ENCODE measurements around the gene FAF2. TPM values are rescaled to one million over a fixed set of nuclear protein-coding genes. Genes with fewer than 3 reads are reported as not detected.
A peak's percentile ranks its signal among the peaks of the same experiment; 100 is the strongest.

Gene FAF2
- total and polyA plus RNA-seq, 2 donors = 17.7 to 22.4 TPM

DNA sequence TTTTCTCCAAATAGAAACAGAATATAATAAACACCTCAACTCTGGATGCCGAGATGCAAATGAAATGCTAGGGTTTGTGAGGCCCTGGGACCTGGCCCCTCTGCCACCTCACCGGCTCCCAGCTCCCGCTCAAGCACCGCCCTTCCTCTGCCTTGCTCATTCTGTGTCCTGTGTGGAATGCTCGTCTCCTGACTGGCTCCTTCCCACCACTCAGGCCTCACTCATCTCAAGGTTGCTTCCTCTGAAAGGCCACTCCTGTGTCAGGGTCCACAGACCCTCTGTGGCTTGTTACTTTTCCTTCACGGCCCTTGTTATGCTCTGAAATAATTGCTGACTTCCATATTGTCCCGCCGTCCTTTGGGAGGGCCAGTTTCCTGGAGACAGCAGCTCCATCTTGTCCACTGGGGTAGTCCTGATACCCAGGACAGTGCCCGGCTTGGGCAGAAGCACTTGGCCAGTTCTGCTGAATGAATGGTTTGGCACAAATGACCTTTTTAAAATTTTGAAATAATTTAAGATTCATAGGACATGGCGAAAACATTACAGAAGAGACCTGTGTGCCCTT lies 73.6 kb downstream of the FAF2 start:
- no peaks in the 10 kb centered on the region for H3K27me3 ChIP-seq (ENCODE audit: control insufficient read depth in 2 of 2, insufficient read depth in 1 of 2, low read length in 1 of 2)
- 93% methylated on average over 10 of the region's 10 CpGs for WGBS
- H3K36me3 ChIP-seq (ENCODE audit: control insufficient read depth in 2 of 2, insufficient read depth in 2 of 2, low read length in 1 of 2) = peaks cover 7 to 10% of the 10 kb centered on the region in 2 donors
- H3K4me3 ChIP-seq (ENCODE audit: low read length in 2 of 2) = no peak overlapping the region
- no peak for DNase-seq (ENCODE audit: low read depth in 6 of 9, low spot score in 9 of 9)
- no peaks in the 10 kb centered on the region for H3K4me1 ChIP-seq (ENCODE audit: control insufficient read depth in 2 of 2, insufficient read depth in 2 of 2, low read length in 2 of 2)
- no peaks in the 10 kb centered on the region for H3K9me3 ChIP-seq (ENCODE audit: control insufficient read depth in 2 of 2, insufficient read depth in 1 of 2, low read length in 1 of 2)
- no peak overlapping the region for H3K27ac ChIP-seq (ENCODE audit: low read depth in 1 of 2, low read length in 1 of 2)

DNA sequence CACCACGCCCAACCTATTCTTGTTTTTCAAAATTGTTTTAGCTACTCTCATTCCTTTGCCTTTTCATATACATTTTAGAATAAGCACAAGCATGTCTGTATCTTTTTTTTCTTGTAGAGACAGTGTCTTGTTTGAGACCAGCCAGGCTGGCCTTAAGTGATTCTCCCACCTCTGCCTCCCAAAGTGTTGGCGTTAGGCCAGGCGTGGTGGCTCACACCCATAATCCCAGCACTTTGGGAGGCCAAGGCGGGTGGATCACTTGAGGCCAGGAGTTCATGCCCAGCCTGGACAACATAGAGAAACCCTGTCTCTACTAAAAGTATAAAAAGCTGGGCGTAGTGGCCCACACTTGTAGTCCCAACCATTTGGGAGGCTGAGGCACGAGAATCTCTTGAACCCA lies 76.0 kb downstream of the FAF2 start:
- Histone ChIP-seq H3K4me3 (ENCODE audit: low read length in 2 of 2) (no peak overlapping the region), H3K9me3 (ENCODE audit: control insufficient read depth in 2 of 2, insufficient read depth in 1 of 2, low read length in 1 of 2) (no peaks in the 10 kb centered on the region), H3K27ac (ENCODE audit: low read depth in 1 of 2, low read length in 1 of 2) (no peak overlapping the region), H3K4me1 (ENCODE audit: control insufficient read depth in 2 of 2, insufficient read depth in 2 of 2, low read length in 2 of 2) (peaks cover 2 to 19% of the 10 kb centered on the region in 2 donors), H3K27me3 (ENCODE audit: control insufficient read depth in 2 of 2, insufficient read depth in 1 of 2, low read length in 1 of 2) (no peaks in the 10 kb centered on the region), H3K36me3 (ENCODE audit: control insufficient read depth in 2 of 2, insufficient read depth in 2 of 2, low read length in 1 of 2) (peaks cover 27 to 33% of the 10 kb centered on the region in 2 donors)
- no peak for DNase-seq (ENCODE audit: low read depth in 6 of 9, low spot score in 9 of 9)
- 98% methylated on average over 6 of the region's 6 CpGs for WGBS

DNA sequence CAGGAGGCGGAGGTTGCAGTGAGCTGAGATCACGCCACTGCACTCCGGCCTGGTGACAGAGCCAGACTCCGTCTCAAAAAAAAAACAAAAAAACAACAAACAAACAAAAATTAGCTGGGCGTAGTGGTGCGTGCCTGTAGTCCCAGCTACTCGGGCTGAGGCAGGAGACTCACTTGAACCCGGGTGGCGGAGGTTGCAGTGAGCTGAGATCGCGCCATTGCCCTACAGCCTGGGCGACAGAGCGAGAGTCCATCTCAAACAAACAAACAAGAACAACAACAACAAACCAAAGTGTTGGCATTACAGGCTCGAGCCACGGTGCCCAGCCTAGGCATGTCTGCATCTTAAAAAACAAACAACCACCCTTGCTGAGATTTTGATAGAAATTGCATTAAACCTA lies 76.8 kb downstream of the FAF2 start:
- Histone ChIP-seq H3K27me3 (ENCODE audit: control insufficient read depth in 2 of 2, insufficient read depth in 1 of 2, low read length in 1 of 2) (no peaks in the 10 kb centered on the region), H3K36me3 (ENCODE audit: control insufficient read depth in 2 of 2, insufficient read depth in 2 of 2, low read length in 1 of 2) (peaks cover 35 to 41% of the 10 kb centered on the region in 2 donors), H3K4me3 (ENCODE audit: low read length in 2 of 2) (no peak overlapping the region), H3K9me3 (ENCODE audit: control insufficient read depth in 2 of 2, insufficient read depth in 1 of 2, low read length in 1 of 2) (peaks cover 0 to 7% of the 10 kb centered on the region in 2 donors), H3K27ac (ENCODE audit: low read depth in 1 of 2, low read length in 1 of 2) (no peak overlapping the region), H3K4me1 (ENCODE audit: control insufficient read depth in 2 of 2, insufficient read depth in 2 of 2, low read length in 2 of 2) (peaks cover 4 to 27% of the 10 kb centered on the region in 2 donors)
- no peak for DNase-seq (ENCODE audit: low read depth in 6 of 9, low spot score in 9 of 9)
- 95% methylated on average over 15 of the region's 15 CpGs for WGBS

DNA sequence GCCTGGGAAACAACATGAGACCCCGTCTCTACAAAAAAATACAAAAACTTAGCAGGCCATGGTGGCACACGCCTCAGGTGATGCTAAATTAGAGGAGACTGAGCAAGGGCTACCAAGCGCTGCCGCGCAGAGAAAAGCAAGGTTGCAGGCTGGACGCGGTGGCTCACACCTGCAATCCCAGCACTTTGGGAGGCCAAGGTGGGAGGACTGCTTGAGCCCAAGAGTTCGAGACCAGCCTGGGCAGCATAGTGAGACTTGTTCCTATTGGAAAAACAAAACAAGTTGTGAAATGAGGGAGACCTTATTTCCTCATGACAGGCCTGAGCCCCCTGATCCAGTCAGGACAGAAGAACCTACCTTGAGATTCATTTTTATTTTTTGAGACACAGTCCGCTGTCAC lies 77.5 kb downstream of the FAF2 start:
- WGBS = 94% methylated on average over 9 of the region's 9 CpGs
- DNase-seq (ENCODE audit: low read depth in 6 of 9, low spot score in 9 of 9) = no peak
- H3K36me3 ChIP-seq (ENCODE audit: control insufficient read depth in 2 of 2, insufficient read depth in 2 of 2, low read length in 1 of 2) = peaks cover 41 to 45% of the 10 kb centered on the region in 2 donors
- H3K4me3 ChIP-seq (ENCODE audit: low read length in 2 of 2) = no peak overlapping the region
- H3K27ac ChIP-seq (ENCODE audit: low read depth in 1 of 2, low read length in 1 of 2) = no peak overlapping the region
- peaks cover 4 to 31% of the 10 kb centered on the region in 2 donors for H3K4me1 ChIP-seq (ENCODE audit: control insufficient read depth in 2 of 2, insufficient read depth in 2 of 2, low read length in 2 of 2)
- H3K27me3 ChIP-seq (ENCODE audit: control insufficient read depth in 2 of 2, insufficient read depth in 1 of 2, low read length in 1 of 2) = no peaks in the 10 kb centered on the region
- peaks cover 2 to 14% of the 10 kb centered on the region in 2 donors for H3K9me3 ChIP-seq (ENCODE audit: control insufficient read depth in 2 of 2, insufficient read depth in 1 of 2, low read length in 1 of 2)

DNA sequence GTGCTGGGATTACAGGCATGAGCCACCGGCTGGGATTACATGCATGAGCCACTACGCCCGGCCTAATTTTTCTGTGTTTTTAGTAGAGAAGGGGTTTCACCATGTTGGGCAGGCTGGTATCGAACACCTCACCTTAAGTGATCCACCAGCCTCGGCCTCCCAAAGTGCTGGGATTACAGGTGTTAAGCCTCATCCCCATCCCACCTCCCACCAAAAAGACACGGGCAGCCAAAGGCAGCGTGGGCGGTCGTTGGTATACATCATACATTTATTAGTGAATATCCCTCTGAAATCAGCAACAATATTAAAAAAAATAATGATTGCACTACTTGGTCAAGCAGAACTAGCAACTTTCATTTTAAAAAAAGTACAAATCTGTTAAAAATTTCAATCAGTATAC lies 78.3 kb downstream of the FAF2 start:
- no peak for DNase-seq (ENCODE audit: low read depth in 6 of 9, low spot score in 9 of 9)
- Histone ChIP-seq H3K36me3 (ENCODE audit: control insufficient read depth in 2 of 2, insufficient read depth in 2 of 2, low read length in 1 of 2) (peaks cover 49 to 52% of the 10 kb centered on the region in 2 donors), H3K9me3 (ENCODE audit: control insufficient read depth in 2 of 2, insufficient read depth in 1 of 2, low read length in 1 of 2) (peaks cover 6 to 22% of the 10 kb centered on the region in 2 donors), H3K4me1 (ENCODE audit: control insufficient read depth in 2 of 2, insufficient read depth in 2 of 2, low read length in 2 of 2) (peaks cover 8 to 39% of the 10 kb centered on the region in 2 donors), H3K27ac (ENCODE audit: low read depth in 1 of 2, low read length in 1 of 2) (no peak overlapping the region), H3K4me3 (ENCODE audit: low read length in 2 of 2) (no peak overlapping the region), H3K27me3 (ENCODE audit: control insufficient read depth in 2 of 2, insufficient read depth in 1 of 2, low read length in 1 of 2) (no peaks in the 10 kb centered on the region)
- WGBS = 98% methylated on average over 9 of the region's 9 CpGs

DNA sequence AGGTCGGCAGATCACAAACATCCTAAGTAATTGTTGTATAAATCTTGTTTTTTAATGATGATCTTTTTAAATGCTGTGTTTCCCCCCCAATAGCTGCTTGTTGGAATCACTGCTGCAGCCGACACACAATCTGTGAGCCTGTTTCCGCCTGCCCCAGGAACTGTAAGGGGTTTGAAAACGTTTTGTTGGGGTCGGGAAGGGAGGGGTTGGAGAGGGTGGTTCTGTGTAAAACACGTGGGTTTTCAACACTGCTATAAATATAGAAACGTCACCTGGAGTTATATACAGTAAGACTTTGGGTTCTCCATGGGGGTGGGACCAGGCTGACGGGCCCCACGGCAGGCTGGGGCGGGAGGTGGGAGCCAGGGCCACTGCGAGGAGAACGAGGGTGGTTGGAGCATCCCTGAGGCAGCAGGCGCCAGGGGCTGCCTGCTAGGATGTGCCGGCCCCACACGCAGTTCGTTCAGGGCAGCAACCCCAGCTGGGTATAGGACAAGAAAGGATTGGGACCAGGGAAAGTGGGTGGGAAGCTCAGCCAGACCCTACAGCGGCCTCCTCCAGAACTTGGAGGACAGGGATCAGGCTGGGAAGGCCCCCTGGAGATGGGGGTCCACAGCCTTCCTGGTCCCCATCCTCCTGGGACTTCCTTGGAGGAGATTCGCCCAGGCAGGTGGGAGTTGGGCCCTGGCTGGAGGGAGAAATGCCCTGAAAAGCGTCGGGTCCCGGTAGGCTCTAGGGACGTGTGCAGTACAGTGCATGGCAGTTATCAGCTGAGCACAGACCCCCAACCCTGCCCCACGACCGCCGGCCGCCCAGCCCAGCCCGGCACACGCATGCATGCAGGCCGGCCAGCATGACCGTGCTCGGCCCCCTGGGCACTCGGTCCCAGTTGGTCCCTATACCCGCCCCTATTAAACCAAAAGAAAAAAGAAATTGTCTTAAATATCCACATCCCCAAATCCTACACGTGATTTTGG lies 79.3 kb downstream of the FAF2 start:
- 91% methylated on average over 34 of the region's 34 CpGs for WGBS

DNA sequence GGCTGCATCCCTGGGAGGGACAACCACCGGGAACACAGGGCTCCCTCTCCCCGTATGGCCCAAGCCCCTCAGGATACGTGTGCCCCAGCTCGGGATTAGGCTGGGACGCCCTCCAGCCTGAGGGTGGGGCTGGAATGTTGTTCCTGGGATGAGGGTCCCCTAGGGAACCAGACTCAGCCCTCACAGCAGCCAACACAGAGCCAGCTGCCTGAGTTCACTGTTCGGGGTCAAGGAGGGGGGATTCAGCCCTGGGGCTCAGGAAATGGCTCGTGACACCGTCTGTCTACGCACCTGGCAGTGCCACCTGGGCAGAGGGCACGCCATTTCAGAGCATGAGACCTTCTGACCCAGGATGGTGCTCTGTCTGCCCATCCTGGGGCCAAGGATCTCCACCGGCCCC lies 80.1 kb downstream of the FAF2 start:
- Histone ChIP-seq H3K27ac (ENCODE audit: low read depth in 1 of 2, low read length in 1 of 2) (peak overlapping the region; percentile 19 to 60), H3K36me3 (ENCODE audit: control insufficient read depth in 2 of 2, insufficient read depth in 2 of 2, low read length in 1 of 2) (peaks cover 62 to 66% of the 10 kb centered on the region in 2 donors), H3K4me1 (ENCODE audit: control insufficient read depth in 2 of 2, insufficient read depth in 2 of 2, low read length in 2 of 2) (peaks cover 21 to 58% of the 10 kb centered on the region in 2 donors), H3K27me3 (ENCODE audit: control insufficient read depth in 2 of 2, insufficient read depth in 1 of 2, low read length in 1 of 2) (no peaks in the 10 kb centered on the region), H3K4me3 (ENCODE audit: low read length in 2 of 2) (no peak overlapping the region), H3K9me3 (ENCODE audit: control insufficient read depth in 2 of 2, insufficient read depth in 1 of 2, low read length in 1 of 2) (peaks cover 8 to 26% of the 10 kb centered on the region in 2 donors)
- 94% methylated on average over 11 of the region's 11 CpGs for WGBS
- peak in 1 of 9 donors; percentile 21 for DNase-seq (ENCODE audit: low read depth in 6 of 9, low spot score in 9 of 9)

More for the DNA sequence above, 79.3 kb downstream of the FAF2 start:
- Histone ChIP-seq H3K27ac (ENCODE audit: low read depth in 1 of 2, low read length in 1 of 2) (peak overlapping the region in 1 of 2 donors; percentile 37), H3K27me3 (ENCODE audit: control insufficient read depth in 2 of 2, insufficient read depth in 1 of 2, low read length in 1 of 2) (no peaks in the 10 kb centered on the region), H3K9me3 (ENCODE audit: control insufficient read depth in 2 of 2, insufficient read depth in 1 of 2, low read length in 1 of 2) (peaks cover 8 to 26% of the 10 kb centered on the region in 2 donors), H3K4me3 (ENCODE audit: low read length in 2 of 2) (no peak overlapping the region), H3K4me1 (ENCODE audit: control insufficient read depth in 2 of 2, insufficient read depth in 2 of 2, low read length in 2 of 2) (peaks cover 13 to 50% of the 10 kb centered on the region in 2 donors), H3K36me3 (ENCODE audit: control insufficient read depth in 2 of 2, insufficient read depth in 2 of 2, low read length in 1 of 2) (peaks cover 57 to 61% of the 10 kb centered on the region in 2 donors)
- peak in 2 of 9 donors; percentile 18 to 43 for DNase-seq (ENCODE audit: low read depth in 6 of 9, low spot score in 9 of 9)

DNA sequence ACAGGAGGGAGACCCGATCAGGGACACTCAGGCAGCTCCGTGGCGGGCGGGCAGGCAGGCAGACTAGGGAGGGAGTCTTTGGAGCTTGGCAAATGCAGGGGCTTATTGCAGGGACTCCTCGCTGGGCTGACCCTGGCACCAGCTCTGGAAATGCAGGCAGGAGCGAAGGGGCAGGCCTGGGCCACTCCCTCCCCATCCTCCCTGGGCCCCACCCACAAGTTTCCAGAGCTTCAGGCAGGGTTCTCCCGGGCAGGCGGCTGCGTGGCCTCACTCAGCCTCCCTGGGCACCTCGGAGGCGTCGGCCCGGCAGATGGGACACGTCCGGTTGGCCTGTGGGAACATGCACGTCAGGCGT lies 80.6 kb downstream of the FAF2 start:
- no peak for DNase-seq (ENCODE audit: low read depth in 6 of 9, low spot score in 9 of 9)
- Histone ChIP-seq H3K4me1 (ENCODE audit: control insufficient read depth in 2 of 2, insufficient read depth in 2 of 2, low read length in 2 of 2) (peaks cover 25 to 62% of the 10 kb centered on the region in 2 donors), H3K9me3 (ENCODE audit: control insufficient read depth in 2 of 2, insufficient read depth in 1 of 2, low read length in 1 of 2) (peaks cover 8 to 26% of the 10 kb centered on the region in 2 donors), H3K36me3 (ENCODE audit: control insufficient read depth in 2 of 2, insufficient read depth in 2 of 2, low read length in 1 of 2) (peaks cover 62 to 66% of the 10 kb centered on the region in 2 donors), H3K27me3 (ENCODE audit: control insufficient read depth in 2 of 2, insufficient read depth in 1 of 2, low read length in 1 of 2) (no peaks in the 10 kb centered on the region), H3K4me3 (ENCODE audit: low read length in 2 of 2) (no peak overlapping the region), H3K27ac (ENCODE audit: low read depth in 1 of 2, low read length in 1 of 2) (peak overlapping the region in 1 of 2 donors; percentile 19)
- 92% methylated on average over 17 of the region's 17 CpGs for WGBS
